H1 (cell line): ENCODE results near the gene MGAT4B. TPM values are rescaled to one million over a fixed set of nuclear protein-coding genes. Genes with fewer than 3 reads are reported as not detected.

Experiments
- ASH2L ChIP-seq: fragments of 200-600, 300-600 bp; sonication (generic); IDR thresholded peaks from one replicate; pipeline ENCODE4 v1.7.1; 2017; ENCODE audit warnings: low read length
- SIRT6 ChIP-seq: IDR thresholded peaks from one replicate; pipeline ENCODE4 v1.7.1; 2012; ENCODE audit warnings: low read length, inconsistent platforms
- YY1 ChIP-seq: IDR thresholded peaks from 2 replicates; pipeline ENCODE4 v1.6.1; 2011; ENCODE audit warnings: low read depth, mild to moderate bottlenecking, low read length
- polyA plus RNA-seq, 7 experiments: library from polyadenylated mRNA; depleted of rRNA in 3 of 7; stranded (reverse) in 5 of 7; unstranded in 2 of 7; fragments of >200 nt in 5 of 7; fragments of 200-250 nt in 2 of 7; gene quantifications; 1 replicate in 5 of 7; 2 replicates in 1 of 7; 4 replicates in 1 of 7; pipeline versions ENCODE4 v1.2.1 to v1.2.3, GENCODE V29; 2011 to 2013; ENCODE audit warnings: missing spikeins in 2 of 7, mixed read lengths in 2 of 7
- total RNA-seq: library from RNA; stranded (reverse); fragmentation: NEBNext Ultra II Directional; extraction: Animal tissue kit (Norgen Biotek cat#: 25700); gene quantifications from 2 replicates; pipeline ENCODE4 v1.2.1, GENCODE V29; 2021

MGAT4B gene
- total and polyA plus RNA-seq, 2 of the 8 experiments (the other 6 are each of a cell fraction or from before 2014, with no cell fraction given), result 116 to 128 TPM

GRCh38 chr5:179792612-179793467, 13.8 kb downstream of the MGAT4B start (continued):
- TF ChIP-seq ASH2L, result no peak
- TF ChIP-seq YY1, result no peak
- TF ChIP-seq SIRT6, result no peak
